GM18867 (cell line): ENCODE measurements around the gene LRP1.
A peak's percentile ranks its signal among the peaks of the same experiment; 100 is the strongest.

ENCODE experiments used
- ATAC-seq: cut with Tn5 transposase; IDR thresholded peaks from one replicate; pipeline ENCODE4 v1.9.1; 2021; ENCODE audit warnings: mild to moderate bottlenecking, moderate library complexity; ENCODE audit not compliant: unreplicated experiment

Gene LRP1

DNA sequence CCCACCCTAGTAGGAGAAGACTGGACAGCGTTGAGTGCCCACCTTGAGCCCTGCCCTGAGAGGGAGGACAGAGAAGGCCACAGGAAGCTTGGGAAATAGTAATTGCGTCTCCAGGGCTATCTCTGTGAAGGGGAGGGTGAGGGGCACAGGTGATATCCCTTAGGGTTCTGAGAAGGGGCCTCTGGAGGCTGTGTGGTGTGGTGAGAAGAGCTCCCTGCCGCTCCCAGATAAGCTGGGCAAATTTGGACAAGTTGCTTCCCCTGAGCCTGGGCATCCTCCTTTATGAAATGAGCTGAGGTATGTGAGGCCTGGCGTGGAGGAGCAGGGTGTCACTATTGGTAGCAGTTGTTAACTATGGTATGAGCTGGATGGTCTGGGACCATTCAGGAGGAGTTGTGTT, 42.6 kb downstream of the LRP1 start:
- no peak for ATAC-seq

GRCh38 chr12:57171668-57172067, 43.4 kb downstream of the LRP1 start:
- no peak for ATAC-seq

- no peak for ATAC-seq
Measured at GRCh38 chr12:57173089-57173488, 44.8 kb downstream of the LRP1 start.

- ATAC-seq = no peak
Measured at GRCh38 chr12:57173683-57174082, 45.4 kb downstream of the LRP1 start.

DNA sequence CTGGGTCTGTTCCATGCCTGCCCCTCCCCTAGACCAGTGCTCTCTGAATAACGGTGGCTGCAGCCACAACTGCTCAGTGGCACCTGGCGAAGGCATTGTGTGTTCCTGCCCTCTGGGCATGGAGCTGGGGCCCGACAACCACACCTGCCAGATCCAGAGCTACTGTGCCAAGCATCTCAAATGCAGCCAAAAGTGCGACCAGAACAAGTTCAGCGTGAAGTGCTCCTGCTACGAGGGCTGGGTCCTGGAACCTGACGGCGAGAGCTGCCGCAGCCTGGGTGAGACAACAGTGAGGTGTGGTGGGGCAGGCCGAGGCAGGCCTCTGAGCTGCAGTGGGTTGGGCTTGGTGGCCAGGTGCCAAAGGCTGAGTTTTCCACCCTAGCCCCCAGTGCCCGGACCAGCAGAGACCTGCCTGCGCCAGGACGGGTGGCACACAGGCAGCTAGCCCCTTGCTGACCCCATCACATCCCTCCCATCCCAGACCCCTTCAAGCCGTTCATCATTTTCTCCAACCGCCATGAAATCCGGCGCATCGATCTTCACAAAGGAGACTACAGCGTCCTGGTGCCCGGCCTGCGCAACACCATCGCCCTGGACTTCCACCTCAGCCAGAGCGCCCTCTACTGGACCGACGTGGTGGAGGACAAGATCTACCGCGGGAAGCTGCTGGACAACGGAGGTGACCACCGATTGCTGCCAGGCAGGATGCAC, 47.3 kb downstream of the LRP1 start:
- ATAC-seq = no peak

- no peak for ATAC-seq
Measured at GRCh38 chr12:57176139-57176477, 47.8 kb downstream of the LRP1 start.

DNA sequence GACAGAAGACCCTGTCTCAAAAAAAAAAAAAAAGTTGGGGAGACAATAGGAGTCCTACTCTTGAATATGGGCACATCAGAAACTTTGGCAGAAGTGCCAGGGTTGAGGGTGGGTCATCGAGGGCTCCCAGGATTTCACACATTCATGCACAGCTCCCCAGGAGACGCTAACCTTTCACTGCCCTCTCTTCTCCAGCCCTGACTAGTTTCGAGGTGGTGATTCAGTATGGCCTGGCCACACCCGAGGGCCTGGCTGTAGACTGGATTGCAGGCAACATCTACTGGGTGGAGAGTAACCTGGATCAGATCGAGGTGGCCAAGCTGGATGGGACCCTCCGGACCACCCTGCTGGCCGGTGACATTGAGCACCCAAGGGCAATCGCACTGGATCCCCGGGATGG, 48.6 kb downstream of the LRP1 start:
- no peak for ATAC-seq

DNA sequence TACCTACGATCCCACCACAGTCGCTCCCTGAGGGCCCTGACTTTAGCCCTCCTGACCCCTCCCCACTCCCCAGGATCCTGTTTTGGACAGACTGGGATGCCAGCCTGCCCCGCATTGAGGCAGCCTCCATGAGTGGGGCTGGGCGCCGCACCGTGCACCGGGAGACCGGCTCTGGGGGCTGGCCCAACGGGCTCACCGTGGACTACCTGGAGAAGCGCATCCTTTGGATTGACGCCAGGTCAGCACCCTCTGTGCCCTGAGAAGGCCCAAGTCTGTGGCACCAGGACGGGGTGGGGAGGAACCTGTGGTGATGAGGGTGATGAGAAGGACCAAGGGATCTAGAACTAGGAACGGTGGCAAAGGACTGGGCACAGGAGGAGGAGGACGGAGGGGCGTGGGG, 49.1 kb downstream of the LRP1 start:
- ATAC-seq = no peak

GRCh38 chr12:57178213-57178612, 49.9 kb downstream of the LRP1 start:
- ATAC-seq = no peak

GRCh38 chr12:57179331-57180086, 51.2 kb downstream of the LRP1 start:
- ATAC-seq = no peak

- no peak for ATAC-seq
Measured at GRCh38 chr12:57180321-57180989, 52.2 kb downstream of the LRP1 start.

DNA sequence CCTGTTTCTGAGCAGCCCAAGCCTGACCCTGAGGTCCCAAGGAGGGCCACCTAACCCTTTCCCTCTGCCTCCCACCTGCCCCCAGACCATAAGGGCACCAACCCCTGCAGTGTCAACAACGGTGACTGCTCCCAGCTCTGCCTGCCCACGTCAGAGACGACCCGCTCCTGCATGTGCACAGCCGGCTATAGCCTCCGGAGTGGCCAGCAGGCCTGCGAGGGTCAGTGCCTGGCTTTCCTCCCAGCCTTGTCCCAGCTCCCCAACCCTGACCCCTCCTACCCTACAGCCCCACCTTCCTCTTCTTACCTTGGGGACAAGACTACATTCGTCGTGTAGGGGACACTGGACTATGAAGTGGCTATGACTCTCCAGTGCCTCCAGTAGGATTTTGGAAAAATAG, 52.8 kb downstream of the LRP1 start:
- ATAC-seq = no peak

GRCh38 chr12:57181561-57182155, 53.4 kb downstream of the LRP1 start:
- no peak for ATAC-seq

- peak; percentile 91 for ATAC-seq
Measured at GRCh38 chr12:57182918-57183575, 54.8 kb downstream of the LRP1 start.

- ATAC-seq = no peak
Measured at GRCh38 chr12:57183939-57184725, 55.8 kb downstream of the LRP1 start.

DNA sequence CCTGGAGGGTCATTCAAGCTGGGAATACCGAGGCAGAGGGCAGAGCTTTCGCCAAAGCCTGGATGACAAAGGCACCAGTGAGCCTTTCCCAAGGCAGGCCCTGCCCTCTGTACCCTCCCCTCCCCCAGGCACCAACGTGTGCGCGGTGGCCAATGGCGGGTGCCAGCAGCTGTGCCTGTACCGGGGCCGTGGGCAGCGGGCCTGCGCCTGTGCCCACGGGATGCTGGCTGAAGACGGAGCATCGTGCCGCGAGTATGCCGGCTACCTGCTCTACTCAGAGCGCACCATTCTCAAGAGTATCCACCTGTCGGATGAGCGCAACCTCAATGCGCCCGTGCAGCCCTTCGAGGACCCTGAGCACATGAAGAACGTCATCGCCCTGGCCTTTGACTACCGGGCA, 57.1 kb downstream of the LRP1 start:
- no peak for ATAC-seq

DNA sequence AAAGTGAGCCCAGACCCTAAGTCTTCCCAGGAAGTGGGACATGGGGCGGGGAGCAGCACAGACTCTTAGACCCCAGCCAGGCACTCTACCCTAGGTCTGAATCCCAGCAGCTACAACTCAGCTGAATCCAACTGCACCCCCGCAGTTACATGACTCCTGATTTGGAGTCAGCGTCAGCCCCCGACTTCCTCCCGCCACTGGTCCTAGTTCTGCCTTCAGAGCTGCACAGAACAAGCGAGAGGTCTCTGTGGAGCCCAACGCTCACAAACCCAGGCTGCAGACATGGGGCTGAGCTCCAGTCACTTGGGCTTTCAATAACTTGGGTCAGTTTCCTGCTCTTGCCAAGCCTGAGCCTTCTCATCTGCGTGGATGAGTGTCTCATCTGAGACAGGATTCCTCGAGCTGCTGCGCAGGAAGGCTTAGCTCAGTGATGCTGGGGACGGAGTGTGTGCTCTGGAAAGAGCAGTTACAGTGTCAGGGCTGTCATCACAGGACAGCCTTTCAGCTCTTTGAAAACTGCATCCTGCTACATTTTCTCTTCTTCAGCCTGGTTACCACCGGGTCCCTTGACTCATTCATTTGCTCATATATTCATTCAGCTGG, 57.7 kb downstream of the LRP1 start:
- ATAC-seq = no peak

- no peak for ATAC-seq
Measured at GRCh38 chr12:57187222-57188089, 59.2 kb downstream of the LRP1 start.

- ATAC-seq = no peak
Measured at GRCh38 chr12:57188090-57188425, 59.8 kb downstream of the LRP1 start.
